Gastrocnemius medialis (tissue), 4 donors: Measurements from ENCODE around the gene ROR1.

ENCODE experiments used
- POLR2A ChIP-seq, 2 donors: fragments of 450-650 bp; IDR thresholded peaks; one replicate each; pipeline ENCODE4 v1.6.1; 2017; ENCODE audit warnings: antibody characterized with exemption in 2 of 2, mild to moderate bottlenecking in 2 of 2, moderate library complexity in 2 of 2
- TF ChIP-seq, protein P1 (sequence below), 5 experiments: fragments of 450-650 bp in 3 of 5; fragments of 200-600 bp in 2 of 5; sonication (generic) in 2 of 5; IDR thresholded peaks in 4 of 5; conservative IDR thresholded peaks in 1 of 5; 1 replicate in 4 of 5; 2 replicates in 1 of 5; pipeline ENCODE4 v1.5.1; 2016 to 2019; ENCODE audit warnings: antibody characterized with exemption in 5 of 5, mild to moderate bottlenecking in 3 of 5, moderate library complexity in 3 of 5

DNA sequence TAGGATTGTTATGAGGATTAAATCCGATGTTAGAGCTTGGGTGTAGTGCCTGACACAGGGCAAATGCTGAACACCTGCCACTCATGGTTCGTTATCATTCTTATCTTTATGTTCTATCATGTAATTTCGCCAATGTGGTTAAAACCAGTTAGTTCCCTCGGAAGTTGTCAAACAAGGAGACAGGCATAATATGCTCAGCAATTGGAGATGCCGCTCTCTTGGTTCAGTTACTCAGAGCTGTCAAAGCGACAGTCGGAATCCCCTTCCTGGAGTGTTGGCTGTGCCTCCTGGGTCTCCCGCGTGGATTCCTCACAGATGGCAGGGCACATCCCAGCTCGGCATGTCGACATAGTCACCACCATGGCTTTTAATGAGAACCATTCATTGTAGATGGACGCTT is 192.2 kb downstream of the ROR1 start:
- TF ChIP-seq, protein P1, sequence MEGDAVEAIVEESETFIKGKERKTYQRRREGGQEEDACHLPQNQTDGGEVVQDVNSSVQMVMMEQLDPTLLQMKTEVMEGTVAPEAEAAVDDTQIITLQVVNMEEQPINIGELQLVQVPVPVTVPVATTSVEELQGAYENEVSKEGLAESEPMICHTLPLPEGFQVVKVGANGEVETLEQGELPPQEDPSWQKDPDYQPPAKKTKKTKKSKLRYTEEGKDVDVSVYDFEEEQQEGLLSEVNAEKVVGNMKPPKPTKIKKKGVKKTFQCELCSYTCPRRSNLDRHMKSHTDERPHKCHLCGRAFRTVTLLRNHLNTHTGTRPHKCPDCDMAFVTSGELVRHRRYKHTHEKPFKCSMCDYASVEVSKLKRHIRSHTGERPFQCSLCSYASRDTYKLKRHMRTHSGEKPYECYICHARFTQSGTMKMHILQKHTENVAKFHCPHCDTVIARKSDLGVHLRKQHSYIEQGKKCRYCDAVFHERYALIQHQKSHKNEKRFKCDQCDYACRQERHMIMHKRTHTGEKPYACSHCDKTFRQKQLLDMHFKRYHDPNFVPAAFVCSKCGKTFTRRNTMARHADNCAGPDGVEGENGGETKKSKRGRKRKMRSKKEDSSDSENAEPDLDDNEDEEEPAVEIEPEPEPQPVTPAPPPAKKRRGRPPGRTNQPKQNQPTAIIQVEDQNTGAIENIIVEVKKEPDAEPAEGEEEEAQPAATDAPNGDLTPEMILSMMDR (IDR thresholded peaks at IDR 0.05 in 4 of 5, conservative IDR thresholded peaks at IDR 0.05 in 1 of 5), result no peak
- no peak for TF ChIP-seq POLR2A (IDR thresholded peaks at IDR 0.05)
